ENCODE results near the gene MLX.

Gene MLX

DNA sequence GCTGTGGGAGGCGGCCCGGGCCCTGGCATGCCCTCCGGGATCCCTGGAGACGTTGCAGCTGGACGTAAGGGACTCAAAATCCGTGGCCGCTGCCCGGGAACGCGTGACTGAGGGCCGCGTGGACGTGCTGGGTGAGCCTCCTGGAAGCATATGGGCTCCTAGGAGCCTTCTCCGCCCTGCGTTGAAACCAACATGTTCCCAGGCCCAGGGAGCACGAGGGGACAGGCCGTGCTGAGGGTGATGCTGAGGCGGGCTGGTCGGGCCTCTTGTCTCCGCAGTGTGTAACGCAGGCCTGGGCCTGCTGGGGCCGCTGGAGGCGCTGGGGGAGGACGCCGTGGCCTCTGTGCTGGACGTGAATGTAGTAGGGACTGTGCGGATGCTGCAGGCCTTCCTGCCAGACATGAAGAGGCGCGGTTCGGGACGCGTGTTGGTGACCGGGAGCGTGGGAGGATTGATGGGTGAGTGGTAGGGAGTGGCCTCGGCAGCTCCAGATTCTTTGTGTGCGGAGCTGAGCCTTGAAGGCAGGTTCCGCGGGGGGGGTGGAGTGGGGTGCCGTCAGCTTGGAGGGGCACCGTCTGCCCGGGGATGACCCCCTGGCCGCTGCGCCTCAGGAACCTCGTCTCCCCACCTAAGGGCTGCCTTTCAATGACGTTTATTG, 13.6 kb upstream of the MLX start:
- Histone ChIP-seq H3K27ac (ENCODE audit: low read depth, low read length) (peak overlapping the region; percentile 76), H3K18ac (ENCODE audit: low read length) (peak overlapping the region; percentile 97), H4K91ac (ENCODE audit: low read depth, low read length) (peak overlapping the region; percentile 92), H3K9ac (ENCODE audit: low read length) (no peak overlapping the region), H2AK5ac (ENCODE audit: low read length) (peak overlapping the region; percentile 84), H2BK5ac (ENCODE audit: low read depth, low read length, poor library complexity) (peak overlapping the region; percentile 53), H3K23ac (ENCODE audit: low read length) (no peak overlapping the region), H3K79me1 (ENCODE audit: low read length) (peaks cover 23% of the 10 kb centered on the region), H3K9me3 (ENCODE audit: insufficient read depth, low read depth, low read length) (no peaks in the 10 kb centered on the region), H3K79me2 (ENCODE audit: control insufficient read depth, insufficient read depth, low read length, poor library complexity) (peaks cover 16% of the 10 kb centered on the region), H2AFZ (ENCODE audit: insufficient read depth, low read length, poor library complexity) (peak overlapping the region; percentile 23), H3K36me3 (ENCODE audit: control insufficient read depth in 1 of 2, insufficient read depth in 2 of 2, low read length in 2 of 2) (peaks cover 0 to 2% of the 10 kb centered on the region in 2 experiments), H2BK12ac (ENCODE audit: low read length) (peak overlapping the region; percentile 68), H2BK120ac (ENCODE audit: insufficient read depth, low read length, poor library complexity) (peak overlapping the region; percentile 82), H3K4me1 (ENCODE audit: control insufficient read depth in 1 of 2, insufficient read depth in 2 of 2, low read length in 2 of 2) (peaks cover 21 to 24% of the 10 kb centered on the region in 2 experiments), H3K14ac (ENCODE audit: low read length) (peak overlapping the region; percentile 95), H3K4me2 (ENCODE audit: low read length) (peak overlapping the region; percentile 77), H3K27me3 (ENCODE audit: insufficient read depth, low read length) (no peaks in the 10 kb centered on the region), H3K4me3 (ENCODE audit: low read depth, low read length) (peak overlapping the region; percentile 25), H4K12ac (ENCODE audit: low read depth, low read length) (peak overlapping the region; percentile 79), H3K4ac (ENCODE audit: low read depth, low read length) (peak overlapping the region; percentile 93), H4K8ac (ENCODE audit: low read depth, low read length) (peak overlapping the region; percentile 96)
- WGBS (ENCODE audit: extremely low coverage, insufficient coverage, insufficient read length) = no CpG with 5 or more reads among the region's 45 CpGs
- peak; percentile 72 to 73 for DNase-seq

DNA sequence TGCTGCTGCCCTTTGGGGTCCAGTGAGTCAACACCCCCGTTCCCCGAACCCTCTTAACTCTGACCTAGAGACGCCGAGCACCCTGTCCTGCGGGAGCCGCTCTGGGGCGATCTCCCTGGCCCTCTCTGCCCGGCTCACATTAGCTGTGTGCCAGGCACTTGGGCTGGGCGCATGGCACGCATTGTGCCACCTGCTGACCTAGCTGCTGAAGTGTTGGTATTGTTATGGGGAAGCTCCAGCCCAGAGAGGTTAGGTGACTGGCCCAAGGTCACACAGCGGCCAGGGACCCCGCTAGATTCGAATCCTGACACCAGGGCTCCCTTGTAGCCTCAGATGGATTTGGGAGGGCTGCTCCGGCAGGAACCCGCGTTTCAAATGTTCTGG, 13.0 kb upstream of the MLX start:
- Histone ChIP-seq H3K9me3 (ENCODE audit: insufficient read depth, low read depth, low read length) (no peaks in the 10 kb centered on the region), H3K9ac (ENCODE audit: low read length) (peak overlapping the region; percentile 72), H3K4me1 (ENCODE audit: control insufficient read depth in 1 of 2, insufficient read depth in 2 of 2, low read length in 2 of 2) (peaks cover 19 to 20% of the 10 kb centered on the region in 2 experiments), H3K79me1 (ENCODE audit: low read length) (peaks cover 22% of the 10 kb centered on the region), H4K8ac (ENCODE audit: low read depth, low read length) (peak overlapping the region; percentile 96), H3K36me3 (ENCODE audit: control insufficient read depth in 1 of 2, insufficient read depth in 2 of 2, low read length in 2 of 2) (peaks cover 0 to 2% of the 10 kb centered on the region in 2 experiments), H3K27ac (ENCODE audit: low read depth, low read length) (peak overlapping the region; percentile 76), H2BK120ac (ENCODE audit: insufficient read depth, low read length, poor library complexity) (peak overlapping the region; percentile 82), H2BK12ac (ENCODE audit: low read length) (peak overlapping the region; percentile 90), H2AK5ac (ENCODE audit: low read length) (peak overlapping the region; percentile 84), H3K4me2 (ENCODE audit: low read length) (peak overlapping the region; percentile 77), H3K27me3 (ENCODE audit: insufficient read depth, low read length) (no peaks in the 10 kb centered on the region), H3K4me3 (ENCODE audit: low read depth, low read length) (peak overlapping the region; percentile 92), H2AFZ (ENCODE audit: insufficient read depth, low read length, poor library complexity) (peak overlapping the region; percentile 66), H3K79me2 (ENCODE audit: control insufficient read depth, insufficient read depth, low read length, poor library complexity) (peaks cover 16% of the 10 kb centered on the region), H4K12ac (ENCODE audit: low read depth, low read length) (peak overlapping the region; percentile 79), H3K14ac (ENCODE audit: low read length) (peak overlapping the region; percentile 95), H2BK5ac (ENCODE audit: low read depth, low read length, poor library complexity) (peak overlapping the region; percentile 10), H4K91ac (ENCODE audit: low read depth, low read length) (peak overlapping the region; percentile 92), H3K18ac (ENCODE audit: low read length) (peak overlapping the region; percentile 97), H3K4ac (ENCODE audit: low read depth, low read length) (peak overlapping the region; percentile 93), H3K23ac (ENCODE audit: low read length) (no peak overlapping the region)
- no peak for DNase-seq
- WGBS (ENCODE audit: extremely low coverage, insufficient coverage, insufficient read length) = no CpG with 5 or more reads among the region's 16 CpGs

DNA sequence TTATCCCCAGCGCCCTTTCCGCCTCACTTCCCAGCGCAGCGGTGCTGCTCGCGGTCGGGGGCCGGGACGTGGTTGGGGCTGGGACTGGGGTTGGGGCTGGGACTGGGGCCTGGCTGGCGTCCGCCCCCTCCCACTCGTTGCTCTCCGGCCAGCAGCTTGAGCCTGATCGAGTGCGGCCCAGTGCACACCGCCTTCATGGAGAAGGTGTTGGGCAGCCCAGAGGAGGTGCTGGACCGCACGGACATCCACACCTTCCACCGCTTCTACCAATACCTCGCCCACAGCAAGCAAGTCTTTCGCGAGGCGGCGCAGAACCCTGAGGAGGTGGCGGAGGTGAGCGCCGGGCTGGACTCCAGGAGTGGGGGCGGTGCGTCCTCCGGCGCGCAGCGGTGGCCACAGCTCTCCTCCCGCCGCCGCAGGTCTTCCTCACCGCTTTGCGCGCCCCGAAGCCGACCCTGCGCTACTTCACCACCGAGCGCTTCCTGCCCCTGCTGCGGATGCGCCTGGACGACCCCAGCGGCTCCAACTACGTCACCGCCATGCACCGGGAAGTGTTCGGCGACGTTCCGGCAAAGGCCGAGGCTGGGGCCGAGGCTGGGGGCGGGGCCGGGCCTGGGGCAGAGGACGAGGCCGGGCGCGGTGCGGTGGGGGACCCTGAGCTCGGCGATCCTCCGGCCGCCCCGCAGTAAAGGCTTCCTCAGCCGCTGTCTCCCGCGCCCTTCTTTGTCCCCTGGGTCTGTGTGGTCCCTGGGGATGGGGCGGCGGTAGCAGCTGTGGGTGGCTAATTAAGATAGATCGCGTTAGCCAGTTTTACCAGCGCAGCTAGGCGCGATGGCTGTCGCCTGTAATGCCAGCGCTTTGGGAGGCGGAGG, 12.4 kb upstream of the MLX start:
- Histone ChIP-seq H3K18ac (ENCODE audit: low read length) (peak overlapping the region; percentile 97), H3K36me3 (ENCODE audit: control insufficient read depth in 1 of 2, insufficient read depth in 2 of 2, low read length in 2 of 2) (peaks cover 0 to 2% of the 10 kb centered on the region in 2 experiments), H3K4me2 (ENCODE audit: low read length) (peak overlapping the region; percentile 77), H3K9me3 (ENCODE audit: insufficient read depth, low read depth, low read length) (no peaks in the 10 kb centered on the region), H3K23ac (ENCODE audit: low read length) (no peak overlapping the region), H2BK12ac (ENCODE audit: low read length) (peak overlapping the region; percentile 12), H4K8ac (ENCODE audit: low read depth, low read length) (peak overlapping the region; percentile 96), H3K4ac (ENCODE audit: low read depth, low read length) (peak overlapping the region; percentile 93), H3K14ac (ENCODE audit: low read length) (peak overlapping the region; percentile 95), H2AK5ac (ENCODE audit: low read length) (peak overlapping the region; percentile 84), H3K4me1 (ENCODE audit: control insufficient read depth in 1 of 2, insufficient read depth in 2 of 2, low read length in 2 of 2) (peaks cover 16 to 18% of the 10 kb centered on the region in 2 experiments), H4K12ac (ENCODE audit: low read depth, low read length) (peak overlapping the region; percentile 90), H3K79me2 (ENCODE audit: control insufficient read depth, insufficient read depth, low read length, poor library complexity) (peaks cover 16% of the 10 kb centered on the region), H2BK120ac (ENCODE audit: insufficient read depth, low read length, poor library complexity) (peak overlapping the region; percentile 82), H3K27ac (ENCODE audit: low read depth, low read length) (peak overlapping the region; percentile 76), H4K91ac (ENCODE audit: low read depth, low read length) (peak overlapping the region; percentile 92), H2BK5ac (ENCODE audit: low read depth, low read length, poor library complexity) (peak overlapping the region; percentile 87), H3K79me1 (ENCODE audit: low read length) (peaks cover 22% of the 10 kb centered on the region), H3K9ac (ENCODE audit: low read length) (peak overlapping the region; percentile 95), H2AFZ (ENCODE audit: insufficient read depth, low read length, poor library complexity) (peak overlapping the region; percentile 87), H3K4me3 (ENCODE audit: low read depth, low read length) (peak overlapping the region; percentile 92), H3K27me3 (ENCODE audit: insufficient read depth, low read length) (no peaks in the 10 kb centered on the region)
- DNase-seq = peak; percentile 40 to 70
- WGBS (ENCODE audit: extremely low coverage, insufficient coverage, insufficient read length) = no CpG with 5 or more reads among the region's 82 CpGs

DNA sequence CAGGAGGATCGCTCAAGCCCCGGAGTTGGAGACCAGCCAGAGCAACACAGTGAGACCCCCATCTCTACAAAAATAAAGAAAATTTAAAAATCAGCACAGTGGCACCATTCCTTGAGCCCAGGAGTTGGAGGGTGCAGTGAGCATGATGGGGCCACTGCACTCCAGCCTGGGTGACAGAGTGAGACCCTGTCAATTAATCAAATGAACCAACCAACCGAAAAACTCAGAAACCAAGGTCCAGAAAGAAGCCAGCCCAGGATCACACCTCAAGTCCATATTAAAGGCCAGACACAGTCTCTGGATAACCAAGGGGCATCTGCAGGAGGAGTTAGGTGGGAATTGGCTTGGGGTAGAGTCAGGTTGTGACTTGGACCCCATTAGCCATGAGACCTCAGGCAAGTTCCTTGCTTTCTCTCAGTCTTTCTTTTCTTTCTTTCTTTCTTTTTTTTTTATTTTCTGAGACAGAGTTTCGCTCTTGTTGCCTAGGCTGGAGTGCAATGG, 11.7 kb upstream of the MLX start:
- Histone ChIP-seq H3K23ac (ENCODE audit: low read length) (no peak overlapping the region), H3K27ac (ENCODE audit: low read depth, low read length) (peak overlapping the region; percentile 76), H3K18ac (ENCODE audit: low read length) (peak overlapping the region; percentile 87), H4K8ac (ENCODE audit: low read depth, low read length) (peak overlapping the region; percentile 90), H3K4me3 (ENCODE audit: low read depth, low read length) (peak overlapping the region; percentile 92), H3K4me2 (ENCODE audit: low read length) (peak overlapping the region; percentile 77), H3K4ac (ENCODE audit: low read depth, low read length) (peak overlapping the region; percentile 93), H3K79me2 (ENCODE audit: control insufficient read depth, insufficient read depth, low read length, poor library complexity) (peaks cover 16% of the 10 kb centered on the region), H3K36me3 (ENCODE audit: control insufficient read depth in 1 of 2, insufficient read depth in 2 of 2, low read length in 2 of 2) (peaks cover 0 to 2% of the 10 kb centered on the region in 2 experiments), H4K91ac (ENCODE audit: low read depth, low read length) (peak overlapping the region; percentile 92), H2AFZ (ENCODE audit: insufficient read depth, low read length, poor library complexity) (peak overlapping the region; percentile 69), H3K14ac (ENCODE audit: low read length) (peak overlapping the region; percentile 78), H2AK5ac (ENCODE audit: low read length) (peak overlapping the region; percentile 69), H3K9me3 (ENCODE audit: insufficient read depth, low read depth, low read length) (no peaks in the 10 kb centered on the region), H2BK12ac (ENCODE audit: low read length) (no peak overlapping the region), H2BK120ac (ENCODE audit: insufficient read depth, low read length, poor library complexity) (peak overlapping the region; percentile 70), H3K4me1 (ENCODE audit: control insufficient read depth in 1 of 2, insufficient read depth in 2 of 2, low read length in 2 of 2) (peaks cover 16 to 18% of the 10 kb centered on the region in 2 experiments), H3K79me1 (ENCODE audit: low read length) (peaks cover 22% of the 10 kb centered on the region), H3K27me3 (ENCODE audit: insufficient read depth, low read length) (no peaks in the 10 kb centered on the region), H3K9ac (ENCODE audit: low read length) (peak overlapping the region; percentile 95), H2BK5ac (ENCODE audit: low read depth, low read length, poor library complexity) (peak overlapping the region; percentile 52), H4K12ac (ENCODE audit: low read depth, low read length) (peak overlapping the region; percentile 90)
- no CpG with 5 or more reads among the region's 4 CpGs for WGBS (ENCODE audit: extremely low coverage, insufficient coverage, insufficient read length)
- no peak for DNase-seq

All from trophoblast cell (in vitro differentiated cells and primary cell).